Measurements from ENCODE around the gene SOX18.

SOX18 gene

DNA sequence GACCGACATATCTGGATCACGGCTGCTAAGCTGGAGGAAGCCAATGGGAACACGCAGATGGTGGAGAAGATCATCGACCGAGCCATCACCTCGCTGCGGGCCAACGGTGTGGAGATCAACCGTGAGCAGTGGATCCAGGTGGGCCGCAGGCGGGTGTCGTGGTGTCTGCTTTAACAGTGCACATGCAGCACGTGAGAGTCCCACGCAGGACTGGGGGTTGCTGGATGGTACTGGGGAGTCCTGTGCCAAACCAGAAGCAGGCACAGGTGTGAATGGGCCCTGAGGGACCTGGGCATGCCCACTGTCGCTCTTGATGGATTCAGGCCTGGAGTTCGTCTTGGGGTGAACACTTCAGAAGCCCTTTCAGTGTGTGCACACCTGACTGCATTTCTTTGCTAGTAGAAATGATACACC is 38.1 kb downstream of the SOX18 start:
- ATAC-seq, result no peak
- no peak for TF ChIP-seq ZFP30 (CRISPR knock-in tag; IDR thresholded peaks at IDR 0.05)
- TF ChIP-seq, protein P1, sequence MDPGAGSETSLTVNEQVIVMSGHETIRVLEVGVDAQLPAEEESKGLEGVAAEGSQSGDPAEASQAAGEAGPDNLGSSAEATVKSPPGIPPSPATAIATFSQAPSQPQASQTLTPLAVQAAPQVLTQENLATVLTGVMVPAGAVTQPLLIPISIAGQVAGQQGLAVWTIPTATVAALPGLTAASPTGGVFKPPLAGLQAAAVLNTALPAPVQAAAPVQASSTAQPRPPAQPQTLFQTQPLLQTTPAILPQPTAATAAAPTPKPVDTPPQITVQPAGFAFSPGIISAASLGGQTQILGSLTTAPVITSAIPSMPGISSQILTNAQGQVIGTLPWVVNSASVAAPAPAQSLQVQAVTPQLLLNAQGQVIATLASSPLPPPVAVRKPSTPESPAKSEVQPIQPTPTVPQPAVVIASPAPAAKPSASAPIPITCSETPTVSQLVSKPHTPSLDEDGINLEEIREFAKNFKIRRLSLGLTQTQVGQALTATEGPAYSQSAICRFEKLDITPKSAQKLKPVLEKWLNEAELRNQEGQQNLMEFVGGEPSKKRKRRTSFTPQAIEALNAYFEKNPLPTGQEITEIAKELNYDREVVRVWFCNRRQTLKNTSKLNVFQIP (CRISPR knock-in tag; IDR thresholded peaks at IDR 0.05; ENCODE audit: borderline replicate concordance, low read depth), result no peak
- no peak for TF ChIP-seq TOX (CRISPR knock-in tag; IDR thresholded peaks at IDR 0.05; ENCODE audit: borderline replicate concordance)
- no peak for TF ChIP-seq ISL1 (CRISPR knock-in tag; IDR thresholded peaks at IDR 0.05)
- no peak for TF ChIP-seq GLIS3 (CRISPR knock-in tag; IDR thresholded peaks at IDR 0.05)
- TF ChIP-seq, protein P2, sequence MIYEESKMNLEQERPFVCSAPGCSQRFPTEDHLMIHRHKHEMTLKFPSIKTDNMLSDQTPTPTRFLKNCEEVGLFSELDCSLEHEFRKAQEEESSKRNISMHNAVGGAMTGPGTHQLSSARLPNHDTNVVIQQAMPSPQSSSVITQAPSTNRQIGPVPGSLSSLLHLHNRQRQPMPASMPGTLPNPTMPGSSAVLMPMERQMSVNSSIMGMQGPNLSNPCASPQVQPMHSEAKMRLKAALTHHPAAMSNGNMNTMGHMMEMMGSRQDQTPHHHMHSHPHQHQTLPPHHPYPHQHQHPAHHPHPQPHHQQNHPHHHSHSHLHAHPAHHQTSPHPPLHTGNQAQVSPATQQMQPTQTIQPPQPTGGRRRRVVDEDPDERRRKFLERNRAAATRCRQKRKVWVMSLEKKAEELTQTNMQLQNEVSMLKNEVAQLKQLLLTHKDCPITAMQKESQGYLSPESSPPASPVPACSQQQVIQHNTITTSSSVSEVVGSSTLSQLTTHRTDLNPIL (CRISPR knock-in tag; IDR thresholded peaks at IDR 0.05; ENCODE audit: low read depth), result no peak
- no peak for TF ChIP-seq TCF4 (CRISPR knock-in tag; IDR thresholded peaks at IDR 0.05; ENCODE audit: borderline replicate concordance)
- TF ChIP-seq BACH2 (CRISPR knock-in tag; IDR thresholded peaks at IDR 0.05; ENCODE audit: borderline replicate concordance), result no peak
- no peak for TF ChIP-seq ESRRG (CRISPR knock-in tag; IDR thresholded peaks at IDR 0.05)
- no peak for TF ChIP-seq CSDC2 (CRISPR knock-in tag; IDR thresholded peaks at IDR 0.05)
- TF ChIP-seq ZNF8 (CRISPR knock-in tag; IDR thresholded peaks at IDR 0.05), result no peak
- TF ChIP-seq, protein P3, sequence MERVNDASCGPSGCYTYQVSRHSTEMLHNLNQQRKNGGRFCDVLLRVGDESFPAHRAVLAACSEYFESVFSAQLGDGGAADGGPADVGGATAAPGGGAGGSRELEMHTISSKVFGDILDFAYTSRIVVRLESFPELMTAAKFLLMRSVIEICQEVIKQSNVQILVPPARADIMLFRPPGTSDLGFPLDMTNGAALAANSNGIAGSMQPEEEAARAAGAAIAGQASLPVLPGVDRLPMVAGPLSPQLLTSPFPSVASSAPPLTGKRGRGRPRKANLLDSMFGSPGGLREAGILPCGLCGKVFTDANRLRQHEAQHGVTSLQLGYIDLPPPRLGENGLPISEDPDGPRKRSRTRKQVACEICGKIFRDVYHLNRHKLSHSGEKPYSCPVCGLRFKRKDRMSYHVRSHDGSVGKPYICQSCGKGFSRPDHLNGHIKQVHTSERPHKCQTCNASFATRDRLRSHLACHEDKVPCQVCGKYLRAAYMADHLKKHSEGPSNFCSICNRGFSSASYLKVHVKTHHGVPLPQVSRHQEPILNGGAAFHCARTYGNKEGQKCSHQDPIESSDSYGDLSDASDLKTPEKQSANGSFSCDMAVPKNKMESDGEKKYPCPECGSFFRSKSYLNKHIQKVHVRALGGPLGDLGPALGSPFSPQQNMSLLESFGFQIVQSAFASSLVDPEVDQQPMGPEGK (CRISPR knock-in tag; IDR thresholded peaks at IDR 0.05; ENCODE audit: borderline replicate concordance), result no peak
- TF ChIP-seq ZNF565 (CRISPR knock-in tag; conservative IDR thresholded peaks at IDR 0.05; ENCODE audit: low read depth), result no peak
- TF ChIP-seq ARNTL (CRISPR knock-in tag; IDR thresholded peaks at IDR 0.05; ENCODE audit: borderline replicate concordance, low read depth), result no peak
- no peak for TF ChIP-seq OSR1 (CRISPR knock-in tag; IDR thresholded peaks at IDR 0.05)
- no peak for TF ChIP-seq RARB (CRISPR knock-in tag; IDR thresholded peaks at IDR 0.05)
- TF ChIP-seq ZFP3 (CRISPR knock-in tag; IDR thresholded peaks at IDR 0.05), result no peak
- TF ChIP-seq ZC3H10 (CRISPR knock-in tag; IDR thresholded peaks at IDR 0.05), result no peak
- no peak for TF ChIP-seq ZNF70 (CRISPR knock-in tag; IDR thresholded peaks at IDR 0.05)
- no peak for TF ChIP-seq PPARA (CRISPR knock-in tag; IDR thresholded peaks at IDR 0.05; ENCODE audit: borderline replicate concordance)

DNA sequence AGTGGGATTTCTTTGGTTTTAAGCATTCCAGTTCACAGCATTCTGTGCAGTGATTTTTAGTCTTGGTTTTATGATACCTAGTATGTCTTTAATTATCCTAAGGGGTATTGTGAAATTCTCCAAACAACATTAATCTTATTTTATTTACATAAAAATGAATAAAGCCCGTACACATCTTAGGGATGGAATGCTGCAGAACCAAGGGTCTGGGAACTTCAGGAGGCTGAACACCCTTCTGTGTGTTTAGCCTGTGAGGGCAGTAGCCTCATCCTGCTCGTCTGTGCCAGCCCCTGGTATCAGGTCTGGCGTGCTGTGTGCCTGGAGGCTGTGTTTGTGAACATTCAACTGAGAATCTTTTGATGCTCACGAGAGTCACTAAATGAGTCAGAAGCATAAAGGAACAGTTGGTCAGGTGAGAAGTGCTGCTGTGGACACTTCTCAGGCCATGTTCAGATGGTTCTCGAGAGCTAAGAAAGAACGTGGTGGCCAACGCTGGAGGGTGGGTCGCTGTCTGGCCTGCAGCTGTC is 38.7 kb downstream of the SOX18 start:
- no peak for ATAC-seq
- TF ChIP-seq GLIS3 (CRISPR knock-in tag; IDR thresholded peaks at IDR 0.05) (no peak), PPARA (CRISPR knock-in tag; IDR thresholded peaks at IDR 0.05; ENCODE audit: borderline replicate concordance) (no peak), RARB (CRISPR knock-in tag; IDR thresholded peaks at IDR 0.05) (no peak)
- TF ChIP-seq, protein P4, sequence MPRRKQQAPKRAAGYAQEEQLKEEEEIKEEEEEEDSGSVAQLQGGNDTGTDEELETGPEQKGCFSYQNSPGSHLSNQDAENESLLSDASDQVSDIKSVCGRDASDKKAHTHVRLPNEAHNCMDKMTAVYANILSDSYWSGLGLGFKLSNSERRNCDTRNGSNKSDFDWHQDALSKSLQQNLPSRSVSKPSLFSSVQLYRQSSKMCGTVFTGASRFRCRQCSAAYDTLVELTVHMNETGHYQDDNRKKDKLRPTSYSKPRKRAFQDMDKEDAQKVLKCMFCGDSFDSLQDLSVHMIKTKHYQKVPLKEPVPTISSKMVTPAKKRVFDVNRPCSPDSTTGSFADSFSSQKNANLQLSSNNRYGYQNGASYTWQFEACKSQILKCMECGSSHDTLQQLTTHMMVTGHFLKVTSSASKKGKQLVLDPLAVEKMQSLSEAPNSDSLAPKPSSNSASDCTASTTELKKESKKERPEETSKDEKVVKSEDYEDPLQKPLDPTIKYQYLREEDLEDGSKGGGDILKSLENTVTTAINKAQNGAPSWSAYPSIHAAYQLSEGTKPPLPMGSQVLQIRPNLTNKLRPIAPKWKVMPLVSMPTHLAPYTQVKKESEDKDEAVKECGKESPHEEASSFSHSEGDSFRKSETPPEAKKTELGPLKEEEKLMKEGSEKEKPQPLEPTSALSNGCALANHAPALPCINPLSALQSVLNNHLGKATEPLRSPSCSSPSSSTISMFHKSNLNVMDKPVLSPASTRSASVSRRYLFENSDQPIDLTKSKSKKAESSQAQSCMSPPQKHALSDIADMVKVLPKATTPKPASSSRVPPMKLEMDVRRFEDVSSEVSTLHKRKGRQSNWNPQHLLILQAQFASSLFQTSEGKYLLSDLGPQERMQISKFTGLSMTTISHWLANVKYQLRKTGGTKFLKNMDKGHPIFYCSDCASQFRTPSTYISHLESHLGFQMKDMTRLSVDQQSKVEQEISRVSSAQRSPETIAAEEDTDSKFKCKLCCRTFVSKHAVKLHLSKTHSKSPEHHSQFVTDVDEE (CRISPR knock-in tag; IDR thresholded peaks at IDR 0.05), result no peak

DNA sequence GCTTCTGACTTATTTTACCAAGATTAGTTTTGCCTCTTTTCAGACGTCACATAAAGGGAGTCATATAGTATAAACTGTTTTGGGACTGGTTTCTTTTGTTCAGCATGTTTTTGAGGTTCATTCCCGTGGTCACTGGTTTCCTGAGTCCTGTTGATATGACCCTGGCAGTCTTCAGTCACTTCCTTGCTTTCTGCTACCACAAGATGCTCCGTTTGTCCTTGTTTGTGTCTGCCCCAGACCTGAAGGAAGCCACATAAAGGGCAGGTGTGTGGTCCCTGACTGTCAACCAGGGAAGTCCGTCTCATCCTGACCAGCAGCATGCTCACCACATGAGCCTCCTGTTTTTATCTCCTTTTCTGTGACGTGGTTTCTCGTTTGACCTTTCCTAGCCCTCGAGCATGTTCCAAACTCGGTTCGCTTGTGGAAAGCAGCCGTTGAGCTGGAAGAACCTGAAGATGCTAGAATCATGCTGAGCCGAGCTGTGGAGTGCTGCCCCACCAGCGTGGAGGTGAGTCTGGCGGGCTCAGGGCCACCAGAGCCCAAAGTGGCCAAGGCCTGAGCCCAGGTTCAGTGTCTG is 39.5 kb downstream of the SOX18 start:
- no peak for TF ChIP-seq PPARA (CRISPR knock-in tag; IDR thresholded peaks at IDR 0.05; ENCODE audit: borderline replicate concordance)
- TF ChIP-seq, protein P1 (CRISPR knock-in tag; IDR thresholded peaks at IDR 0.05; ENCODE audit: borderline replicate concordance, low read depth), result no peak
- no peak for TF ChIP-seq ARNTL (CRISPR knock-in tag; IDR thresholded peaks at IDR 0.05; ENCODE audit: borderline replicate concordance, low read depth)
- no peak for TF ChIP-seq ZNF70 (CRISPR knock-in tag; IDR thresholded peaks at IDR 0.05)
- TF ChIP-seq SNAI2 (CRISPR knock-in tag; IDR thresholded peaks at IDR 0.05), result no peak
- TF ChIP-seq ZNF565 (CRISPR knock-in tag; conservative IDR thresholded peaks at IDR 0.05; ENCODE audit: low read depth), result no peak
- TF ChIP-seq TCF4 (CRISPR knock-in tag; IDR thresholded peaks at IDR 0.05; ENCODE audit: borderline replicate concordance), result no peak
- no peak for TF ChIP-seq TOX (CRISPR knock-in tag; IDR thresholded peaks at IDR 0.05; ENCODE audit: borderline replicate concordance)
- TF ChIP-seq ZFP30 (CRISPR knock-in tag; IDR thresholded peaks at IDR 0.05), result no peak
- no peak for TF ChIP-seq ZC3H10 (CRISPR knock-in tag; IDR thresholded peaks at IDR 0.05)
- no peak for TF ChIP-seq ESRRG (CRISPR knock-in tag; IDR thresholded peaks at IDR 0.05)
- TF ChIP-seq ZFP3 (CRISPR knock-in tag; IDR thresholded peaks at IDR 0.05), result no peak
- TF ChIP-seq BACH2 (CRISPR knock-in tag; IDR thresholded peaks at IDR 0.05; ENCODE audit: borderline replicate concordance), result no peak
- TF ChIP-seq ZNF8 (CRISPR knock-in tag; IDR thresholded peaks at IDR 0.05), result no peak
- TF ChIP-seq, protein P2 (CRISPR knock-in tag; IDR thresholded peaks at IDR 0.05; ENCODE audit: low read depth), result no peak
- TF ChIP-seq, protein P3 (CRISPR knock-in tag; IDR thresholded peaks at IDR 0.05; ENCODE audit: borderline replicate concordance), result no peak
- no peak for ATAC-seq
